Dermis lymphatic vessel endothelial cell (primary cell): ENCODE measurements around the gene MUC16. TPM values are rescaled to one million over a fixed set of nuclear protein-coding genes. Genes with fewer than 3 reads are reported as not detected.

ENCODE experiments used
- total RNA-seq: library from RNA; depleted of rRNA; stranded (reverse); fragments of >200 nt; gene quantifications from 2 replicates; pipeline ENCODE4 v1.2.1, GENCODE V29; 2014

The MUC16 gene
- total RNA-seq = not detected in 2 replicates

DNA sequence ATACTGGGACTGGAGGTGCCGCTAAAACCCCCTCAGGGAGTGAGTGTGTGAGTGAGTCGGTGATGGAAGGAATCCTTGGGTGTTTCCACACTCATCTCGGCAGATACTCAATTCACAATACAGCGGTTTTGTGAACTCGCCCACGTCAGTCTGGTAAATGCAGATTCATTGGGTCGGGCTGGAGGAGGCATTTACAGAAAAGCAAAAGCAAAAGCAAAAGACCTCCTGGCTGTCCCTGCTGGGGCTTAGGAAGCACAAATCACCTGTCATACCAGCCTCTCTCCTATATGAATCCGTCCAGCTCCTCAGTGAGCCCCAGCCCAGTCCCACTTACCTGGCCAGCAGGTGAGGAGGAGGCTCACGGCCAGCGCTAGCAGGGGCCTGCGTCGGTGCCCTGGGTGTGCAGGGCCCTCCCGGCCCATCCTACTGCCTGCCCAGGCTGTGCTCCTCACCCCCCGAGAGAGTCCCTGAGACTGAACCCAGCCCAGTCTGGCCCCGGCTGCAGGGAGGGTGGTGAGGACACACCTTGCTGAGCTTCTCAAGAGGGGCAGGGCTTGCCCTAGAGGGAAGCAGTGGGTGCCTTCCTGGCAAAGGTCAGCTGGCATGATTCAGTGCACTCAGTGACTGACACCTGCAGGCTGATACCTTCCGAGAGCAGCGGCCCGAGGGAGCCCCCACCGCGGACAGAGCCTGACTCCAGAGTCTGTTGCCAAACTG lies at the start of gene MUC16:
TSS of gene MUC16 (minus strand) at position 475 of the 717 bp plus-strand sequence.

Other genes with a start within 250 kb of the MUC16 start
- gene ZNF558, start 178.1 kb downstream of the MUC16 start, total RNA-seq = 2.3 and 4.1 TPM in 2 replicates
- not detected in 2 replicates for gene MBD3L1, start 178.0 kb downstream of the MUC16 start, total RNA-seq
- not detected in 2 replicates for gene OR1M1, start 76.7 kb upstream of the MUC16 start, total RNA-seq
- not detected in 2 replicates for gene OR7G2, start 97.1 kb upstream of the MUC16 start, total RNA-seq
- gene OR7G1, start 105.4 kb upstream of the MUC16 start, total RNA-seq = not detected in 2 replicates
- not detected in 2 replicates for gene OR7G3, start 116.5 kb upstream of the MUC16 start, total RNA-seq
- 9.9 and 12.2 TPM in 2 replicates for gene ZNF317, start 130.0 kb upstream of the MUC16 start, total RNA-seq
- not detected in 2 replicates for gene OR7D2, start 168.6 kb upstream of the MUC16 start, total RNA-seq
- gene OR7D4, start 209.2 kb upstream of the MUC16 start, total RNA-seq = not detected in 2 replicates
- gene OR7E24, start 240.5 kb upstream of the MUC16 start, total RNA-seq = not detected in 2 replicates